Dermis microvascular lymphatic vessel endothelial cell (primary cell): ENCODE data around the gene ZFR2. TPM values are rescaled to one million over a fixed set of nuclear protein-coding genes. Genes with fewer than 3 reads are reported as not detected.

Experiments
- total RNA-seq: library from RNA; depleted of rRNA; stranded (reverse); fragments of >200 nt; gene quantifications from 2 replicates; pipeline ENCODE4 v1.2.1, GENCODE V29; 2014

The ZFR2 gene
- total RNA-seq, 1 donor from 2014 or later: 0.13 TPM

Other genes starting within 250 kb of the ZFR2 start
- 18.6 and 25.8 TPM in 2 replicates for gene CACTIN, start 242.2 kb downstream of the ZFR2 start, total RNA-seq
- gene PIP5K1C, start 168.6 kb downstream of the ZFR2 start, total RNA-seq: 19.4 and 42.0 TPM in 2 replicates
- under 0.01 TPM in 2 replicates for gene TJP3, start 160.7 kb downstream of the ZFR2 start, total RNA-seq
- 15.0 and 22.5 TPM in 2 replicates for gene APBA3, start 107.3 kb downstream of the ZFR2 start, total RNA-seq
- 45.1 and 72.9 TPM in 2 replicates for gene MRPL54, start 106.4 kb downstream of the ZFR2 start, total RNA-seq
- not detected in 2 replicates for gene RAX2, start 96.8 kb downstream of the ZFR2 start, total RNA-seq
- 0.64 and 0.76 TPM in 2 replicates for gene MATK, start 82.7 kb downstream of the ZFR2 start, total RNA-seq
- under 0.01 TPM in 1 of 2 replicates, not detected in the other for gene ATCAY, start 11.6 kb upstream of the ZFR2 start, total RNA-seq
- gene NMRK2, start 64.0 kb upstream of the ZFR2 start, total RNA-seq: not detected in 2 replicates
- gene DAPK3, start 102.1 kb upstream of the ZFR2 start, total RNA-seq: 127 and 171 TPM in 2 replicates
- gene EEF2, start 116.4 kb upstream of the ZFR2 start, total RNA-seq: 1,892 and 3,249 TPM in 2 replicates
- 24.1 and 32.9 TPM in 2 replicates for gene PIAS4, start 138.7 kb upstream of the ZFR2 start, total RNA-seq
- 7.2 and 14.2 TPM in 2 replicates for gene ZBTB7A, start 197.9 kb upstream of the ZFR2 start, total RNA-seq